ENCODE measurements around the gene RAB32. TPM values are rescaled to one million over a fixed set of nuclear protein-coding genes. Genes with fewer than 3 reads are reported as not detected.

Gene RAB32
- total RNA-seq, 1 experiment from 2014 or later: 73.6 TPM

GRCh38 chr6:146581968-146582367, 38.3 kb downstream of the RAB32 start:
- no TSS peak for BruUV-seq (replicated peaks)
- CTCF ChIA-PET: interaction anchor here (1.4 kb wide), 1 partner anchor 11 kb away, joined by 6 read pairs; no protein-coding TSS in a partner anchor

GRCh38 chr6:146582857-146583256, 39.2 kb downstream of the RAB32 start:
- CTCF ChIA-PET: interaction anchor here (1.4 kb wide), 1 partner anchor 10 kb away, joined by 6 read pairs; no protein-coding TSS in a partner anchor
- BruUV-seq (replicated peaks): no TSS peak

More at GRCh38 chr6:146581968-146582367, 38.3 kb downstream of the RAB32 start:
- H3K27me3 Mint-ChIP-seq (ENCODE audit: insufficient read depth, unreplicated experiment): no peaks in the 10 kb centered on the region
- no peak overlapping the region for H3K27ac Mint-ChIP-seq (ENCODE audit: low read depth, unreplicated experiment)
- POLR2A ChIA-PET: no interaction called here
- DNase-seq (ENCODE audit: unreplicated experiment): no peak
- H3K4me3 Mint-ChIP-seq (ENCODE audit: unreplicated experiment): no peak overlapping the region
- intact Hi-C loops (cut with micrococcal nuclease): no loop called here
- no peaks in the 10 kb centered on the region for H3K36me3 Mint-ChIP-seq (ENCODE audit: insufficient read depth, unreplicated experiment)
- H3K9me3 Mint-ChIP-seq (ENCODE audit: unreplicated experiment): no peaks in the 10 kb centered on the region
- no peak for TF ChIP-seq CTCF (IDR thresholded peaks at IDR 0.05; ENCODE audit: unreplicated experiment)
- H3K4me1 Mint-ChIP-seq (ENCODE audit: insufficient read depth, unreplicated experiment): no peaks in the 10 kb centered on the region

GRCh38 chr6:146583966-146584365, 40.3 kb downstream of the RAB32 start:
- no TSS peak for BruUV-seq (replicated peaks)
- Mint-ChIP-seq H3K27ac (ENCODE audit: low read depth, unreplicated experiment) (no peak overlapping the region), H3K4me3 (ENCODE audit: unreplicated experiment) (no peak overlapping the region), H3K36me3 (ENCODE audit: insufficient read depth, unreplicated experiment) (no peaks in the 10 kb centered on the region), H3K9me3 (ENCODE audit: unreplicated experiment) (no peaks in the 10 kb centered on the region), H3K27me3 (ENCODE audit: insufficient read depth, unreplicated experiment) (no peaks in the 10 kb centered on the region), H3K4me1 (ENCODE audit: insufficient read depth, unreplicated experiment) (no peaks in the 10 kb centered on the region)
- no peak for DNase-seq (ENCODE audit: unreplicated experiment)
- TF ChIP-seq CTCF (IDR thresholded peaks at IDR 0.05; ENCODE audit: unreplicated experiment): no peak
- ChIA-PET CTCF (interaction anchor here (0.9 kb wide), 1 partner anchor 38 kb away, joined by 3 read pairs; no protein-coding TSS in a partner anchor), POLR2A (interaction anchor here (1.2 kb wide), 1 partner anchor 40 kb away, joined by 3 read pairs; the partner anchor contains the start of gene RAB32)
- intact Hi-C loops (cut with micrococcal nuclease): no loop called here

More at GRCh38 chr6:146582857-146583256, 39.2 kb downstream of the RAB32 start:
- H3K27ac Mint-ChIP-seq (ENCODE audit: low read depth, unreplicated experiment): no peak overlapping the region
- no peaks in the 10 kb centered on the region for H3K4me1 Mint-ChIP-seq (ENCODE audit: insufficient read depth, unreplicated experiment)
- TF ChIP-seq CTCF (IDR thresholded peaks at IDR 0.05; ENCODE audit: unreplicated experiment): no peak
- H3K9me3 Mint-ChIP-seq (ENCODE audit: unreplicated experiment): no peaks in the 10 kb centered on the region
- intact Hi-C loops (cut with micrococcal nuclease): no loop called here
- no peaks in the 10 kb centered on the region for H3K27me3 Mint-ChIP-seq (ENCODE audit: insufficient read depth, unreplicated experiment)
- no peaks in the 10 kb centered on the region for H3K36me3 Mint-ChIP-seq (ENCODE audit: insufficient read depth, unreplicated experiment)
- POLR2A ChIA-PET: interaction anchor here (0.7 kb wide), 1 partner anchor 78 kb away, joined by 3 read pairs; no protein-coding TSS in a partner anchor
- DNase-seq (ENCODE audit: unreplicated experiment): peak; percentile 54
- no peak overlapping the region for H3K4me3 Mint-ChIP-seq (ENCODE audit: unreplicated experiment)

GRCh38 chr6:146587459-146587858, 43.8 kb downstream of the RAB32 start:
- CTCF ChIA-PET: no interaction called here
- no TSS peak for BruUV-seq (replicated peaks)
- POLR2A ChIA-PET: no interaction called here

More at GRCh38 chr6:146587459-146587858, 43.8 kb downstream of the RAB32 start:
- H3K9me3 Mint-ChIP-seq (ENCODE audit: unreplicated experiment): no peaks in the 10 kb centered on the region
- H3K27me3 Mint-ChIP-seq (ENCODE audit: insufficient read depth, unreplicated experiment): no peaks in the 10 kb centered on the region
- intact Hi-C loops (cut with micrococcal nuclease): no loop called here
- H3K4me1 Mint-ChIP-seq (ENCODE audit: insufficient read depth, unreplicated experiment): no peaks in the 10 kb centered on the region
- TF ChIP-seq CTCF (IDR thresholded peaks at IDR 0.05; ENCODE audit: unreplicated experiment): no peak
- no peaks in the 10 kb centered on the region for H3K36me3 Mint-ChIP-seq (ENCODE audit: insufficient read depth, unreplicated experiment)
- no peak overlapping the region for H3K27ac Mint-ChIP-seq (ENCODE audit: low read depth, unreplicated experiment)
- no peak overlapping the region for H3K4me3 Mint-ChIP-seq (ENCODE audit: unreplicated experiment)
- no peak for DNase-seq (ENCODE audit: unreplicated experiment)

All from MCF 10A (cell line).